Keratinocyte (primary cell): Measurements from ENCODE around the gene BRD8.

Experiments
- EZH2 ChIP-seq: IDR thresholded peaks from one replicate; pipeline ENCODE4 v1.6.1; 2012; ENCODE audit warnings: inconsistent platforms, mild to moderate bottlenecking, low read length, moderate library complexity
- TF ChIP-seq, protein P1 (sequence below), 3 experiments: IDR thresholded peaks in 1 of 3; conservative IDR thresholded peaks in 1 of 3; optimal IDR thresholded peaks in 1 of 3; 2 replicates in 2 of 3; 3 replicates in 1 of 3; pipeline versions ENCODE3 to v1.5.1; 2011; ENCODE audit warnings: low read length in 3 of 3, mild to moderate bottlenecking in 3 of 3, moderate library complexity in 2 of 3, control low read depth in 1 of 3, inconsistent platforms in 1 of 3; ENCODE audit not compliant: insufficient read depth in 2 of 3; ENCODE audit errors: extremely low read depth in 1 of 3

DNA sequence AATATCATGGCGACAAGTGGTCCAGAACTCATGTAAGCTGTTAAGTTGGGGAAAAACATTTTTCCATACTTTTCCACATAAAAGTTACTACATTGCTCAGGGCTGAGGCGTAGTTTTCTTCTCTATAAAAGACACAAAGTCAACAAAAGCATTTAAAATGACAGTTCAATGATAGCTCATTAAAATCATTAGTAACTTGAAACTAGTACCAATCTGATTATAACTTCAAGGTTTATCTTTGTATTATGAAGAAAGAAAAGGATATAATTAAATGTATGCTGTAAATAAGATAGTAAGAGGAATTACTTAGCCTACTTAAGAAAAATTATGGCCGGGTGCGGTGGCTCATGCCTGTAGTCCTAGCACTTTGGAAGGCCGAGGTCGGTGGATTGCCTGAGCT lies 49.1 kb downstream of the BRD8 start:
- TF ChIP-seq, protein P1, sequence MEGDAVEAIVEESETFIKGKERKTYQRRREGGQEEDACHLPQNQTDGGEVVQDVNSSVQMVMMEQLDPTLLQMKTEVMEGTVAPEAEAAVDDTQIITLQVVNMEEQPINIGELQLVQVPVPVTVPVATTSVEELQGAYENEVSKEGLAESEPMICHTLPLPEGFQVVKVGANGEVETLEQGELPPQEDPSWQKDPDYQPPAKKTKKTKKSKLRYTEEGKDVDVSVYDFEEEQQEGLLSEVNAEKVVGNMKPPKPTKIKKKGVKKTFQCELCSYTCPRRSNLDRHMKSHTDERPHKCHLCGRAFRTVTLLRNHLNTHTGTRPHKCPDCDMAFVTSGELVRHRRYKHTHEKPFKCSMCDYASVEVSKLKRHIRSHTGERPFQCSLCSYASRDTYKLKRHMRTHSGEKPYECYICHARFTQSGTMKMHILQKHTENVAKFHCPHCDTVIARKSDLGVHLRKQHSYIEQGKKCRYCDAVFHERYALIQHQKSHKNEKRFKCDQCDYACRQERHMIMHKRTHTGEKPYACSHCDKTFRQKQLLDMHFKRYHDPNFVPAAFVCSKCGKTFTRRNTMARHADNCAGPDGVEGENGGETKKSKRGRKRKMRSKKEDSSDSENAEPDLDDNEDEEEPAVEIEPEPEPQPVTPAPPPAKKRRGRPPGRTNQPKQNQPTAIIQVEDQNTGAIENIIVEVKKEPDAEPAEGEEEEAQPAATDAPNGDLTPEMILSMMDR (optimal IDR thresholded peaks at IDR 0.05 in 1 of 3, IDR thresholded peaks at IDR 0.05 in 1 of 3, conservative IDR thresholded peaks at IDR 0.05 in 1 of 3; ENCODE audit: extremely low read depth in 1 of 3, insufficient read depth in 2 of 3, low read length in 3 of 3), result no peak
- no peak for TF ChIP-seq EZH2
